NOMO-1 treated with dmso at 0.1 percent for 144 hours (cell line): ENCODE measurements around the gene CNIH1.
"Not testable (repeated sequence)": the region's sequence is repeated elsewhere in the genome, so short reads cannot be mapped to it uniquely, and the experiment has no call there.

Experiments used
- DNase-seq: peaks from one replicate; lab custom pipeline; 2025; ENCODE audit not compliant: unreplicated experiment; lab: John Stamatoyannopoulos, UW

Gene CNIH1

DNA sequence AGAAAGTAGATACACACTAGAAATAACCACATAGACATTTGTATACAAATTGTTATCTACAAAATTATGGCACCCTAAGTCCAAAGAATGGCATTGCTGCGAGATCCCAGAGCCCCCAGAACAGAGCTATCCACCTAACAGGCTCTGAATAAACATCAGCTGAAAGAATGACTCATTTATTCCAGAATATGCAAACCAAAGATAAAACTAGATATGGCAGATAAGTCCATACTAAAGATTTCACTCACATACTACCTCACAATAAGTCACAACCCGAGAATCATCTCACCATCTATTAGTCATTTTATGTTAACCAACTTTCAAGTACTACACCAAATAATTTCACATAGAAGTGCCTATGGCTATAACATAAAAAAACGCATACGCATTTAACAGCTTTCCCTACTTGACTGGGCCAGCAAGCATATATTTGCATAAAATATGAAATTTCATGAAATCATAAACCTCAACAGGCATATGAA lies 5.6 kb downstream of the CNIH1 start:
- DNase-seq, result no peak

DNA sequence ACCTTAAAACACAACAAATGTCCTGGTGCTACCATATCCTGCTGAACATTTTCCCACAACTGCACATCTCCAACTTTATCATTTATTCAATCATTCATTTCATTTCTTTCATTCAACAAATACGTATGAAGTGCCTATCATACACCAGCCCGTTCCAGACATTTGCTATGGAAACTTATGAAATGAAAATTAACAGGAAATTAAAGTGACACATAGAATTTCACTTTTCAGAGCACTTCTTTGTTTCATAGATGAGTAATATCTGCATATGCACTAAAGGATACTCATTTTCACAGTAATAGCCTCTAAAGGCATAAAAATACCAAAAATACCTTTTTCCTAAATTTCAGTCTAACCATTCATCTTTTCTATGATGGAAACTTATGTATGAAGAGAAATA lies 12.6 kb downstream of the CNIH1 start:
- no peak for DNase-seq

DNA sequence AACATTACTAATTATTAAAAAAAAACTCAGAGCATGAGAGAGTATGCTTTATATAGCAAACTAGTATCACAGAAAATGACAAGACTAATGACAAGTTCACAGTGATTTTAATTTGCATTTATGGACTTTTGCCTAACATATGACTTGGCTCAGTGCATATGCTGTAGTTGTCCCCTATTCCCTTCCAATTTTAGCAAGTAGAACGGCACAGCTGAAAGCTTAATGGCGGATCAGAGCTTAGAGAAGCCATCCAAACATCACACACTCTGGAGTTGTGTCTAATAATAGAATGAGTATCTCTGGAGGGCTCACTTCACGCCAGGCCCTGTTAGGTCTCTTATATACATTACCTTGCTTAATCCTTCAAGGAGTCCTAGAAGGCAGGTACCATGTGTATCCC lies 13.3 kb downstream of the CNIH1 start:
- no peak for DNase-seq

DNA sequence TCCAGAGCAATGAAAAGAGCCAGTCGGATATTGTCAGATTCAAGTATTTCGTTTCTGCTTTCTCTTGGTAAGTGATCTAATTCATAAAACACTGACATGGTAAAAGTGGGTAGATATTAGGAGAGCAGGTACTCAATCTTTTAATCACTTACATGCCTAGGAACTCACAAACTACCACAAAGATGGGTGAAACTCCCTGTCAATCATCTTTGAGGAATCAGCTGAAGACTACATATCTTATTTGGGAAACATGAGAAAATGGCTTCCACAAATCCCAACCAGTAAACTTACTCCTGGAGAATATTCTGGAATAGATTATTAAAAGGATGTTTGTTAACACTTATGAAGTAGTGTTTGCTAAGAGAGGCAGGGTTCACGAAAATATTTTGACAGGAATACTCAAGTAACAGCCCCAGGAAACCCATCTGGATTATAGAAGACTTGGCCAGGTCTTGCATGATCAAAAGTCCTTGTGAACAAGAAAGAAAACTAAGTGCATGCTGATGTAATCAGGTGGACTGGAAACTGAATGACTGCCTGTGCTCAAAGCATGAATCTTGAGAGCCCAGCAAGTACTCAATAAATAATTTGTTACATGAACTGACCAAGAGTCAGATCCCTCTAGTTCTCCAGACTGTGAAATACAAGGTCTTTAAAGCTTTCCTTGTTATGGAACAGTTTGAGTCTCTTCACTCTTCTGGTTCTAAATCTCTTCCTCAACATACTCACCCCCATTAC lies 15.5 kb downstream of the CNIH1 start:
- DNase-seq, result no peak

DNA sequence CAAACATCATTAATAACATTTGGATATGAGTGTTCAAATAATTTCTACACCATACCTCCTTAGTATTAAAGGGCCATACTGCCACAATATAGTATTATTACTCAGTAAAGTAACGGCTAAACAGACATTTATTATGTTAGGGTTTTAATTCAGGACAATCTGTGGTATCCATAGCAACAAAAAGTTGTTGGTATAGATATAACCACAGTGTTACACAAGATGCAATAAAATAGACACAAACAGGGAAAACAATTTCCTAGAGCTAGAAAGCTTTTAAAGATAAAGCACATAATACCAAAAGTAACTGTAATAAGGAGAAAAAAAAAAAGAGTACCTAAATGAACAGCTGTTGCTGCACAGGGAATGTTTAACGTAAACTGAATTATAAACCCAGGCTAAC lies 16.1 kb downstream of the CNIH1 start:
- no peak for DNase-seq

DNA sequence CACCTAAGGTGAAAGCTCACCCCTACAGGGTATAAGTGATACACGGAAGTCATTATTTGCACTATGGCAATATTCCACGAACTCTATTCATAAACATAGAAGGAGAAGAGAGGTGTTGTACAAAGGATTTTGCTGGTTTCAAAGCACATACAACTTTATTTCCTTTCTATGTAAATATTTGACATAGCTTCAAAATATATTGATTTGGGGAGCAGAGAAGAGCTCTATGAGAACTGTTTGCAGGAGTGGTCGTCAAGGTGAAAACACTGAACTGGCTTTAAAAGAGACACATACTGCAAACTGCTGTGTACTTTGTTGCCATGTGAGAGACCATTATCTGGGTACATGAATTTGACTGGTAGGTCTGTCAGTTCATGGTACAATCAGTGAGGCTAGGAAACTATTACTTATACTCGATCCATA lies 16.7 kb downstream of the CNIH1 start:
- no peak for DNase-seq

DNA sequence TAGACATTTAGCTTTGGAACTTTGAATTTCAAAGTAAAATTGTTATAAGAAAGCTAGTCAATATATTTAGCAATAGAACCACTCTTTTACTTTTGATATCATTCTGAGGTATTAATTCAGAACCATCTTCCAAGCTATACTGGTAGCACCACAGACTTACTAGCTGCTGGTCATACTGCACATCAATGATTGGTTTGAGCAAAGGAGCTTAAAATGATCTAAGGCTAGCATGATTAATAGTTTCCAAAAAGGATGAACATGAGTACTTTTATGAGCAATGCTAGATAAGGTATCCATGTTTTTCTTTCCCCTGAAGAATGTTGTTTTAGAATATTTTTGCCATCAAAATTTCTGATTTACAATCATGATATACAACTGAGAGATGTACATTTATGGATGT lies 17.2 kb downstream of the CNIH1 start:
- no peak for DNase-seq

DNA sequence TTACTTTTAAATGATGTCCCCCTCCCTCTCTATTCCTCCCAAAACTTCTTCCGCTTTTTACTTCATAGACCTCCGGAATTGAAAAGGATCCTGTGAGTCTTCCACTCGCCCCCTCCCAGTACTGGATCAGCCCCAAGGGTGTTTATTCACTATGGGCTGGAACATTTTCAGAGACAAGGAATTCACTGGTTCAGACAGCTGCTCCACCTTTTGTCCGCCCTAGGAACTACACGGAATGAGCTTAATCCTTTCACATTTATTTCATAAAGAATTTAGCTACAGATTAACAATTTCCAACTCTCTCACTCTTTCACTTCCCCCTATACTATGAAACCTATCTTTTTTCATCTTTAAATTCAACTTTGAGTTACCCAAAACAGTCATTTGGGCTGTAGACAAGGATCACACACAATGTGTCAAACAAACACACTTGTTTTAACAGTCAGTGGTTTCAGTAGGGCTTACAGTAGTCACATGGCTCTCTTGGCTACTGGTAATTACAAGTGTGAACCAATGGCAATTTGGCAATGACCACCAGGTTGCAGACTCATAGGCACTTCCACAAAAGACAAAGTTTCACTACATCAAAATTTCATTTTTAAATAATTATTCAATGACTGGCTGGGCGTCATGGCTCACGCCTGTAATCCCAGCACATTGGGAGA lies 20.6 kb downstream of the CNIH1 start:
- no peak for DNase-seq

DNA sequence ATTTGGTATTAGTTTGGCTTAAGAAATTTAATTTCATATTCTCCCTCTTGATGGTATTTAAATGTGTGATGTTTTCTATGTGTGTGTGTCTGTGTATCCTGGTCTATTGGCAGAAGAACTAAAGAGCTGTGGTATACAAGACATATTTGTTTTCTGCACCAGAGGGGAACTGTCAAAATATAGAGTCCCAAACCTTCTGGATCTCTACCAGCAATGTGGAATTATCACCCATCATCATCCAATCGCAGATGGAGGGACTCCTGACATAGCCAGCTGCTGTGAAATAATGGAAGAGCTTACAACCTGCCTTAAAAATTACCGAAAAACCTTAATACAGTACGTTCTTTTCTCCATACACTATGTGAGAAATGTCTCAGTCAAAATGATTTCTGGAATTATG lies 29.8 kb downstream of the CNIH1 start:
- DNase-seq, result no peak

DNA sequence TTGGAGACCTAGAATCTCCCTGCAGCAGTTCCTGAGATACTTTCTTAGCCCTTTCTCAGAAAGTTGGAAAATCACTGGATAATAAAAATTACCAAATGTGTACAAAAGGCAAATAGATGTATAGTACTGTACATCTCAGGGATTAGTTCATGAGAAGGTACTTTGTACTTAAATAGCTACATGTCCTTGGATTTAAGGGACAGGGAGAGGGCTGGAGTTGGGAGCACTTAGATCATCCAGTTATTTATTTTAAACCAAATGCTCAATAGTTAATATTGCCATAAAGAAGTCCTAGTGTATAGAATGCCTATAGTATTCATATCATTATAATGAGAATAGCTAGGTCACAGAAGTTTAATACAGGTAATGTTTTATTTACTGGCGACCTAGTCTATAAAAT lies 31.0 kb downstream of the CNIH1 start:
- no peak for DNase-seq

DNA sequence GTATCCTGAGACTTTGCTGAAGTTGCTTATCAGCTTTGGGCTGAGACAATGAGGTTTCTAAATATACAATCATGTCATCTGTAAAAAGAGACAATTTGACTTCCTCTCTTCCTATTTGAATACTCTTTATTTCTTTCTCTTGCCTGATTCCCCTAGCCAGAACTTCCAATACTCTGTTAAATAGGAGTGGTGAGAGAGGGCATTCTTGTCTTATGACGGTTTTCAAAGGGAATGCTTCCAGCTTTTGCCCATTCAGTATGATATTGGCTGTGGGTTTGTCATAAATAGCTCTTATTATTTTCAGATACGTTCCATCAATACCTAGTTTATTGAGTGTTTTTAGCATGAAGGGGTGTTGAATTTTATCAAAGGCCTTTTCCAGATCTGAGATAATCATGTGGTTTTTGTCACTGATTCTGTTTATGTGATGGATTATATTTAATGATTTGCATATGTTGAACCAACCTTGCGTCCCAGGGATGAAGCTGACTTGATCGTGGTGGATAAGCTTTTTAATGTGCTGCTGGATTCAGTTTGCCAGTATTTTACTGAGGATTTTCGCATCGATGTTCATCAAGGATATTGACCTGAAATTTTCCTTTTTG lies 37.7 kb downstream of the CNIH1 start:
- not testable (repeated sequence) for DNase-seq

DNA sequence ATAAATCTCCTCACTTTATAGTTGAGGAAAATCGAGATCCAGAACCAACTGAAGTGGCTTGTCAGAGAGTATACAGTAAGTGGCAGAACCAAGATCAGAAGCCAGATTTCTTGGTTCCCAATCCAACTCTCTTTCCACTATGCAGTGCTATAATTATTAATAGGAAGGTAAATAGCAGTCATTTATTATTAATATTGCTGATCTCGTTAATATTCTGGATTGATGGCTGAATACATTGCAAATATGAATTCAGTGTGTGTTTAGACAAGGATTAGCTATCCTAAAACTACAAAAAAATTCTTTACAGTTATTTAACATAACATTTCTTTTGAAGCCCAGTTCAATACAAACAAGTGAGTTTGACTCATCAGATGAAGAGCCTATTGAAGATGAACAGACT lies 41.6 kb downstream of the CNIH1 start:
- DNase-seq, result no peak

DNA sequence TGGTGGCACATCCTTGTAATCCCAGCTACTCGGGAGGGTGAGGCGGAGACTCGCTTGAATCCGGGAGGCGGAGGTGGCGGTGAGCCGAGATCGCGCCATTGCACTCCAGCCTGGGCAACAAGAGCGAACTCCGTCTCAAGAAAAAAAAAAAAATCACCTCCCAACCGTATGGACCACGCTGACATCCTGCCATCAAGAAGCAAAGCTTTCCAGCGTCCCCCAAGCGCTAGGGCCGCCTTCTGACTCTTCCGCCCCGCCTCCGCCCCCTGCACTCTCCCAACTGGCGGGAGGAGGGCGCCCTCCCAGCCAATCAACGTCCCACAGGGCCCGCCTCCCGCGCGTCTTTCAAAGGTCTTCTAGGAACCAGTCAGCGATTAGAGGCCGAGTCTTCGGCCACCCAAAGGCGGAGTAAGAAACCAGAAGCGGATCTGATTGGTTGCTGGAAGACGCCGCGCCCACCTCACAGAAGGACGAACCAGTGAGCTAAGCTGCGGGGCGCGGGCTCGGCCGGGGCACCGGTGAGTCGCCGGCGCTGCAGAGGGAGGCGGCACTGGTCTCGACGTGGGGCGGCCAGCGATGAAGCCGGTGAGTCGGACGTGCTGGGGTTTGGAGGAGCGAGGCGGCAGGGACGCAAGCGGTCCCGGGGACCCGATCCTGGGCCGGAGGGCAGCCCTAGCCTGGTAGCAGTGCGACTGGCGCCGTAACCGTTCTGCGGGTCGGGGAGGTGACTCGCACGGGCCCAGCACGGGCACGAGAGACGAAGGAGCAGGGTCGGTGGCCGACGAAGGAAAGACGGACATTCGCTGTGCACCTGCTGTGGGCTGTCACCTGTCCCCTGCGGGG lies 44.5 kb downstream of the CNIH1 start, which contains the start of gene CDKN3:
Gene CDKN3, plus strand, starts transcription at position 515 of the 843 bp plus-strand sequence. Its CDS starts 62 bp downstream, at position 577.
- DNase-seq, result peak; percentile 99

DNA sequence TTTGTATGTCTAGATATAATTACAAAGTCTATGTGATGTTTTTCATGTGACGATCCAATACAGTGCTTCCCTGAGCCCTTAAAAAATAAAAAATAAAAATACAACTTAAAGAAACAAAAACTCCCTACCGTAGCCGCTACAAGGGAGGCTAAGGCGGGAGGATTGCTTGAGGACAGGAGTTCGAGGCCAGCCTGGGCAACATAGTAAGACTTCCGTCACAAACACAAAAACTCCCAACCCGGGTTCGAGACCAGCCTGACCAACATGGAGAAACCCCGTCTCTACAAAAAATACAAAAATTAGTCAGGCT lies 45.0 kb downstream of the CNIH1 start:
- no peak for DNase-seq

DNA sequence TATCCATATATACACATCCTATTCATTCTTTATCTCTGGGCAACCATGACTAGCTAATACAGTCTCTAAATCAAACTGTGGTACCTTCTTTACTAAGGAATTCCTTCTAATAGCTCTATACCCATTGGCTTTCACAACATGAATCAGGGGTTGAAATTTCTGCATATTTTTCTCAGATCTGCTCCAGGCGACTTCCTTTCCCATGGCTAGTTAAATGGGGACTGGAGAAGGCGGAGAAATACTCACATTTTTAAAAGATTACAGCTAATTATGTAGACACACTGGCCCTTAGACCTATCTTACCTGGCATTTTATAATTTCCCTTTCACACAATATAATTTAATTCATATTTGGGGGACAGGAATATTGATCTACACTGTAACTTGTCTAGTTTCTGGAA lies 45.5 kb downstream of the CNIH1 start:
- DNase-seq, result no peak

DNA sequence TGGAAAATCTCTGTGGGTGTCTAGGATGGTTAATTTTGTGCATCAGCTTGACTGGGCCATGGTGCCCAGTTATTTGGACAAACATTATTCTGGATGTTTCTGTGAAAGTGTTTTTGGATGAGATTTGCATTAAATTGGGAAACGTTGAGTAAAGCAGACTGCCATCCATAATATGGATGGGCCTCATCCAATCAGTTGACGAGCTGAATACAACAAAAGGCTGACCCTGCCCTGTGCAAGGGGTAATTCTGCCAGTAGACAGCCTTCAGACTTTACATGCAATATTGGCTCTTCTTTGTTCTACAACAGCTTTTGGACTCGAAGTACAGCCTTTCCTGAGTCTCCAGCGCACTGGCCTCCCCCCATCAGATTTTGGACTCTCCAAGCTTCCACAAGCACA lies 45.9 kb downstream of the CNIH1 start:
- no peak for DNase-seq

DNA sequence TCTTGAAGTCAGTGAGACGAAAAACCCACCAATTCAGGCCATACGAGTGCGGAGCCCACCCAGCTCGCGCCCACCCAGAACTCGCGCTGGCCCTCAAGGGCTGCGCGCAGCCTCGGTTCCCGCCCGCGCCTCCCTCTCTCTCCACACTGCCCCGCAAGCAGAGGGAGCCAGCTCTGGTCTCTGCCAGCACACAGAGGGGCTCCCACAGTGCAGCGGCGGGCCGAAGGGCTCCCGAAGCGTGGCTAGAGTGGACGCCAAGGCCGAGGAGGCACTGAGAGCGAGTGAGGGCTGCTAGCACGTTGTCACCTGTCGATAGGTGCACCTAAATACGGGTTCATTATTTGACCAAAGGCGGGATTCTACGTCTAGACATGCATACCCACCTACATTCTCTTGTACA lies 46.6 kb downstream of the CNIH1 start:
- DNase-seq, result no peak

DNA sequence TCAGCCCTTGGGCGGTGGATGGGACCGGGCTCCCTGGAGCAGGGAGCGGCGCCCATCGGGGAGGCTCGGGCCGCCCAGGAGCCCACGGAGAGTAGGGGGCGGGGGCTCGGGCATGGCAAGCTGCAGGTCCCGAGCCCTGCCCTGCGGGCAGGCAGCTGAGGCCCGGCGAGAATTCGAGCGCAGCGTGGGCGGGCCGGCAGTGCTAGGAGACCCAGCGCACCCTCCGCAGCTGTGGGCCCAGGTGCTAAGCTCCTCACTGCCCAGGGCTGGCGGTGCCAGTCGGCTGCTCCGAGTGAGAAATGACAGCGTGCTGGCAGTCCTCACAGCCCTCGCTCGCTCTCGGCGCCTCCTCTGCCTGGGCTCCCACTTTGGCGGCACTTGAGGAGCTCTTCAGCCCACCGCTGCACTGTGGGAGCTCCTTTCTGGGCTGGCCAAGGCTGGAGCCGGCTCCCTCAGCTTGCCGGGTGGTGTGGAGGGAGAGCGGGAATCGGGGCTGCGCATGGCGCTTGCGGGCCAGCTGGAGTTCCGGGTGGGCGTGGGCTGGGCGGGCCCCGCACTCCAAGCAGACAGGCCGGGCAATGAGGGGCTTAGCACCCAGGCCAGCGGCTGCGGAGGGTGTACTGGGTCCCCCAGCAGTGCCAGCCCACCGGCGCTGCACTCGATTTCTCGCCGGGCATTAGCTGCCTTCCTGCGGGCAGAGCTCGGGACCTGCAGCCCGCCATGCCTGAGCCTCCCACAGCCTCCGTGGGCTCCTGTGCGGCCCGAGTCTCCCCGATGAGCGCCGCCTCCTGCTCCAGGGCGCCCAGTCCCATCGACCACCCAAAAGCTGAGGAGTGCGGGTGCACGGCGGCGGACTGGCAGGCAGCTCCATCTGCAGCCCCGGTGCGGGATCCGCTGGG lies 47.9 kb downstream of the CNIH1 start:
- not testable (repeated sequence) for DNase-seq

DNA sequence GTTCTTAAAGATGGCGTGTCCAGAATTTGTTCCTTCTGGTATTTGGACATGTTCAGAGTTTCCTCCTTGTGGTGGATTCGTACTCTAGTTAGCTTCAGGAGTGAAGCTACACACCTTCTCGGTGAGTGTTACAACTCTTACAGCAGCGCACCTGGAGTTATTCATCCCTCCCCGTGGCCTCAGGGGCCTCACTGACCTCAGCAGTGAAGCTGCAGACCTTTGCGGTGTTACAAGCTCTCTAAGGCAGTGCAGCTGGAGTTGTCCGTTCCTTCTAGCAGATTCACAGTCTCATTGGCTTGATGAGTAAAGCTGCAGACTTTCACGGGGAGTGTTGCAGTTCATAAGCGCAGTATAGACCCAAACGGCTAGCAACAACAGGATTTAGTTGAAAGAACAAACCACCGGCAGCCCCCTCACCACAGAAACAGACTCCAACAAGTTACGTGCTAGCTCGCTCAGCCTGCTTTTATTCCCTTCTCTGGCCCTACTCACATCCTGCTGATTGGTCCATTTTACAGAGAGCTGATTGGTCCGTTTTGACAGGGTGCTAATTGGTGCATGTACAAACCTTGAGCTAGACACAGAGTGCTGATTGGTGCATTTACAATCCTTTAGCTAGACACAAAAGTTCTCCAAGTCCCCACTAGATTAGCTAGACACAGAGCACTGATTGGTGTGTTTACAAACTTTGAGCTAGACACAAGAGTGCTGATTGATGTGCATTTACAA lies 48.9 kb downstream of the CNIH1 start:
- DNase-seq, result no peak

DNA sequence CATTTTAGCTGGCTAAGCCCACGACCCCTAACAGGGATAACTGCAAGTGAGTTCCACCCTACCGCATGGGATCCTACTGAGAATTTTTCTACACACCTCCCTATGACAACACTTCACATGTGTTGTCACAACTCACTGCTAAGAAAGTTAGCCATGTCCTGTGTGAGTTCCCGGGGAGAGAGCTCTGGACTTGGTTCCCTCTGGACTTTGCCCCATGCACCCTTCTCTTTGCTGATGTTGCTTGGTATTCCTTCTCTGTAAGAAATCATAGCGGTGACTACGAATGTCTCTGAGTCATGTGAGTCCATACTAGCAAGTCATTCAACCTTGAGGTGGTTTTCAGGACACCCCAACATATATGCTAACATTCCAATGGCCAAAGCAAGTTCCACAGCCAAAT lies 53.8 kb downstream of the CNIH1 start:
- no peak for DNase-seq
